ENCODE data around the gene ANKUB1.
"Not testable (repeated sequence)": the region's sequence is repeated elsewhere in the genome, so short reads cannot be mapped to it uniquely, and the experiment has no call there.

ANKUB1 gene

DNA sequence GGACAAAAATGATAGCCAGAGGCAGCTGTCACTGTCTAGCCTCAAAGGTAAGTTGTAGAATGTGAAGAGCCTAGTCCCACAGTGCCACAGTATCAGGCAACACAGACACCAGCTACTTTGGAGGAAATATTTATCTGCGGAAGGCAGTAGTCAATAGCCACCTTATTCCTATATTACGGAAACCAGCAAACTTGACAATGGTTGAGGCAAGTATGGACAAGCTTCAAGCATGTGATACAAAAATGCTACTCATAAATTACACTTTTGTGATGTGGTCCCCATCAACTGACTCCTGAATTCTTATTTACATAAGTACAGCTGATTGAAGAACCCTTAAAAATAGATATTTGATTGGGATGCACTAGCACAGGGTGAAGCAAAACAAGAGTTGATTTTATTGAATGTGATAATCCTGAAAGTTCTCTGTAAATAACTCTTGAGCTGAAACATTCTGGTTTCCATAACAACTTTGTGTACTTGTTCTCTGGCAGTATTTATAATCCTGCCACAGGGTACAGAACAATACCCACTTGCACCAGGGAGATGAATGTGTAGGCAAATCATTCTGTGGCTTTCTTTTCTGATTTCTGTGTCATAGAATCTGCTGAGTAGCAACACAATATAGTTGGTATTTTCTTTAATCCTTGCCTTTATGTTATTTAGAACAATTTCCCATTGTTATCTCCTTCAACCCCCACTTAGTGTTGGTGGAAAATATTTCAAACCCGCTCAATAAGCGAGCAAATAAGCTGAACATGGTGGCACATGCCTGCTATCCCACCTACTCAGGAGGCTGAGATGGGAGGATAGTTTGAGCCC is at the start of gene ANKUB1:
TSS of gene ANKUB1 (minus strand) at position 103 of the 819 bp plus-strand sequence. CDS start 188 bp downstream, outside the sequence.
- H3K4me3 ChIP-seq (ENCODE audit: low read depth, low read length) = no peak within 1 kb of the TSS

GRCh38 chr3:149839896-149840295 is 47.5 kb upstream of the ANKUB1 start:
- no peak overlapping the region for H3K4me3 ChIP-seq (ENCODE audit: low read depth, low read length)

- H3K4me3 ChIP-seq (ENCODE audit: low read depth, low read length) = not testable (repeated sequence)
Observed at GRCh38 chr3:149839469-149839868, 47.1 kb upstream of the ANKUB1 start.

DNA sequence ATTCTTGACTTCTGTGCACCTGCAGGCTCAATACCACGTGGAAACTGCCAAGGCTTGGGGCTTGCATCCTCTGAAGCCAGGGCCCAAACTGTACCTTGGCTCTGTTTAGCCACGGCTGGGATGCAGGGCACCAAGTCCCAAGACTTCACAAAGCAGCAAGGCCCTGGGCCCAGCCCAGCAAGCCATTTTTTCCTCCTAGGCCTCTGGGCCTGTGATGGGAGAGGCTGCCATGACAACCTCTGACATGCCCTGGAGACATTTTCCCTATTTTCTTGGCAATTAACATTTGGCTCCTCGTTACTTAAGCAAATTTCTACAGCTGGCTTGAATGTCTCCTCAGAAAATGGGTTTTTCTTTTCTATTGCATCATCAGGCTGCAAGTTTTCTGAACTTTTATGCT is 46.1 kb upstream of the ANKUB1 start:
- not testable (repeated sequence) for H3K4me3 ChIP-seq (ENCODE audit: low read depth, low read length)

- no peak overlapping the region for H3K4me3 ChIP-seq (ENCODE audit: low read depth, low read length)
Observed at GRCh38 chr3:149833241-149833640, 40.9 kb upstream of the ANKUB1 start.

DNA sequence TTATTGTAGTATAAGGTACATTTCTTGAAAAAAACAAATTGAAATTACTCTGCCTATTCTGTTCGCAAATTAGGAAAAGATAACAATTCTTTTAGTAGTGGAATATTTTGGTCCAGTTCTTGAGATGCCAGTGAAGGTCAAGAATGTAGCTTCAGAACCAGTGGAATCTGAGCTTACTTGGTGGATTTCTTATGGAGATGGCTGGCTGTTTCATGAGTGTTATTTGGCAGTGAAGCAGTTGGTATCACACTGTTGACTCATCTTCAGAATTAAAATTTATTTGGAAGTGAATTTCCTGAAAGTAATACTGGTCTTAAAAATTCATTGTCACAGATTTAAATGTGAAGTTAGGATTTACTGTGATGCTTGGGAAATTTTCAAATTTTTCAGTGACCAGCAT is 39.7 kb upstream of the ANKUB1 start:
- no peak overlapping the region for H3K4me3 ChIP-seq (ENCODE audit: low read depth, low read length)

GRCh38 chr3:149831321-149831720 is 39.0 kb upstream of the ANKUB1 start:
- H3K4me3 ChIP-seq (ENCODE audit: low read depth, low read length) = no peak overlapping the region

GRCh38 chr3:149830902-149831301 is 38.5 kb upstream of the ANKUB1 start:
- H3K4me3 ChIP-seq (ENCODE audit: low read depth, low read length) = no peak overlapping the region

- H3K4me3 ChIP-seq (ENCODE audit: low read depth, low read length) = not testable (repeated sequence)
Observed at GRCh38 chr3:149829631-149830030, 37.3 kb upstream of the ANKUB1 start.

DNA sequence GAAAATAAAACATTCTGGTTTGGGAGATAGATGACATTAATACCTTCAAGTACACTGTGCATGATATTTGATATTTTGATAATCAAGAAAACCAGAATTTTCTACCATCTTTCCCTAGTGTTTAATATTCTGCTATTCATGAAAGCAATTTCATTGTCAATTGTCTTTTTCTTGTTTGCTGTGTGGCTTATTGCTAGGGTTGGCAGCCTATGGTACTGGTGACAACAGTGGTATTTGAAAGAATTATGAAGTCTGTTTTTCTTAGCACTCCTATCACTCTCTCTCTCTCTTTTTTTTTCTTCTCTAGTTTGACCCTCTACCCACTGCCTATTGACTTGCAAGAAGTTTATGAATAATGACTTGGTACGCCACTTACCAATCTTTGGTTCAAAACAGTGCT is 36.0 kb upstream of the ANKUB1 start:
- no peak overlapping the region for H3K4me3 ChIP-seq (ENCODE audit: low read depth, low read length)

GRCh38 chr3:149826636-149827035 is 34.3 kb upstream of the ANKUB1 start:
- H3K4me3 ChIP-seq (ENCODE audit: low read depth, low read length) = no peak overlapping the region

GRCh38 chr3:149820183-149820582 is 27.8 kb upstream of the ANKUB1 start:
- H3K4me3 ChIP-seq (ENCODE audit: low read depth, low read length) = no peak overlapping the region

GRCh38 chr3:149819432-149819831 is 27.1 kb upstream of the ANKUB1 start:
- no peak overlapping the region for H3K4me3 ChIP-seq (ENCODE audit: low read depth, low read length)

DNA sequence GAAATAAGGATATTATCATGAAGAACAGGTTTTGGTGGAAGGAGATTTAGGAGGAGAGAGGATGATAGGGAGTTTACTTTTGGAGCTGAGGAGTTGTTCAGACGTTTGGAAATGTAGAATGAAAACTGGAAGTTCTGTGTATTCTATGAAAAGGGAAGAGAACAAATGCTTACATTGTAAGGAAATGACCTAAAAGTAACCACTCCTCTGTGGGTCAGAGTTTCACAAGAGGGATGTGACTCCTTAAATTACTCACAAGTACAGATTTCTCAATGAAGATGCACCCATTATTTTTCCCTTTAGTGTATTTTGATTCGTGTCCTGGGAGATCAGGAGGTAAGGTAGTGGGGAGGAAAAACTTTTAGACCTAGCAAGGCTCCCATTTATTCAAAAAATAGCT is 24.6 kb upstream of the ANKUB1 start:
- no peak overlapping the region for H3K4me3 ChIP-seq (ENCODE audit: low read depth, low read length)

DNA sequence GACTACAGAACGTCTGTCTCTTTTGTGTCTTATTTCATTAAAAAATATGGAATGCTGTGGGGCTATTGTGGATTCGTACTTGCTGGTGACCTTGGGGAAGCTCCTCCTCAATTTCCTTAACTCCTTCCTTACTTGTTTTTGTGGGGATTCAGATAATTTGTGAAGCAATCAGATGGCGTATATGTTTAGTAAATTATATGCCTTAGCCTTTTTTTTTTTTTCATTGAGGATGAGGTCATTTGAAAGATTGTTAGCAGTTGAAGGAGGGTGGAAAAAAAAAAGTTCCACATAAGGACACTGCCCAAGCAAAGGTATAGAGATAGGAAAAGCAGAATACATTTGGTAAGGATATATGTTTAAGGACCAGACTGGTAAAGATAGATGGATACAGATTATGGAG is 24.0 kb upstream of the ANKUB1 start:
- no peak overlapping the region for H3K4me3 ChIP-seq (ENCODE audit: low read depth, low read length)

GRCh38 chr3:149815728-149816127 is 23.4 kb upstream of the ANKUB1 start:
- no peak overlapping the region for H3K4me3 ChIP-seq (ENCODE audit: low read depth, low read length)

GRCh38 chr3:149815321-149815720 is 23.0 kb upstream of the ANKUB1 start:
- H3K4me3 ChIP-seq (ENCODE audit: low read depth, low read length) = no peak overlapping the region

DNA sequence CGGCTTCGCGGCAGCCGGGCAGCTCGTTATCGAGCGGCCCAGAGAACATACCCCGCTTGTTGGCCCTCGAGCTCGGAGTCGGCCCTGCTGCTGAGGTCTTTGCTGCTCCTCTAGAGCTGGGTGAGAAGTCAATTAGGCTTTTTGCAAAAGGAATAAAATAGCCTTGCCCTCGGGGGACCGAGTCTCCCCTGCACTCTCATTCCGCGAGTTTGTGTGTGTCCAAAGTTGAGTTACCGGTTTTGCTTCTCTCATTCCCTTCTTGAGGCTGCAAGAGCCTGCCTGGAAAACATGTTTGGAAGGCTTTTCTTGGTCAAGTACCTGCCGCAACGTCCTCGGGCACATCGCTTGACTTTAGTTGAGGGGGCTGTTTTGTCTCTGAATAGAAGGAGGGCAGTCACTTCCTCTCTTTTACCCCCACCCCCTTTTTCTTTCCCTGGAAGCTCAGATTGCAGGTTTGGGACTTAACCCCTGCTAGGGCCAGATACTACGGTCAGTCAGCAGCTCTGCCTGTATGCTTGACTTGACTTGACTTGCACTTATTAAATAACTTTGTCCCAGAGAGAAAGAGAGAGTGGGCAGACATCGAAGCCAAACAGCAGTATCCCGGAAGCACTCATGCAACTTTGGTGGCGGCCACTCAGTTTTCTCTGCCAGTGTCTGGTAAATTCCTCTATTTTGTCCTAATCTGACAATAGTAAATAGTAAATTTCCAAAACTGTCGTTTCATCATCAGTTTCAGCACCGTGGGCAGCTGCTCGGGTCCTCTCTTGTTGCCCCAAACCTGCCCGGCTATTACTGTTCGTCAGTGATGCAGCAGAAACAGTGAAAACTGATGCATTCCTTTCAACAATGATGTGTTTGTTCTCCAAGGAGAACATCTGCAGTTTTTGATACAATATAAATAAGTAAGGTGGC is 21.3 kb upstream of the ANKUB1 start:
- H3K4me3 ChIP-seq (ENCODE audit: low read depth, low read length) = peak overlapping the region; percentile 77

DNA sequence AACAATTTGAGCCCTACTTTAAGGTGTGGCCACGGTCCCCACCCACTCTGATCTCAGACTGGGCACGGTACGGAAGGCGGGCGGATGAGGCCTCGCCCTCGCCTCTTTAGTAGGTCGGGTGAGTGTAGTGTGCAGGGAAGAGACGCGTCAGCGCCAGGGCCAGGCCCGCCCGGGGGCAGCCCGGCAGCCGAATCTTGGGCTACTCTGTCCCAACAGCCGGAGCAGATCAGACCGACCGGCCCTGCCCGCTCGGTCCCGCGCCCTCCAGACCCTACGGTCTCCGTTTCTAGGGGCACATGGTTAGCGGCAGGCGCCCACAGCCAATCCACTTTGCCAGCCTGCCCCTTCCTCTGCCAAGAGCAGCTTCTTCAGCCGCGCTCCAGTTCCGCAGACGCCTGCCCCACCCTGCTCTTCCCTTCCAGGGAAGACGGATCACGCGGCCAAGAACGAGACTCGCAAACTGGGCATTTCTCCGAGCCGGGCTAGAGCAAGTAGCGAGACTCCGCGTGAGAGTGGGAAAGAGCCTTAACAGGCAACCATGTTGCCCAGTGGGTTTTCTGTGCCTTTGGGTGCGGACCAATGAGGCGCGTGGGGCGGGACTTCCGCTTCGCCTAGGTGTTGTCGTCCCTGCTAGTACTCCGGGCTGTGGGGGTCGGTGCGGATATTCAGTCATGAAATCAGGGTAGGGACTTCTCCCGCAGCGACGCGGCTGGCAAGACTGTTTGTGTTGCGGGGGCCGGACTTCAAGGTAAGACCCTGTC is 20.4 kb upstream of the ANKUB1 start, which contains the start of gene RNF13:
TSS of gene RNF13 (plus strand) at position 610 of the 761 bp plus-strand sequence. CDS start 32,812 bp downstream, outside the sequence.
- peak within 1 kb of the TSS; percentile 77 for H3K4me3 ChIP-seq (ENCODE audit: low read depth, low read length)

DNA sequence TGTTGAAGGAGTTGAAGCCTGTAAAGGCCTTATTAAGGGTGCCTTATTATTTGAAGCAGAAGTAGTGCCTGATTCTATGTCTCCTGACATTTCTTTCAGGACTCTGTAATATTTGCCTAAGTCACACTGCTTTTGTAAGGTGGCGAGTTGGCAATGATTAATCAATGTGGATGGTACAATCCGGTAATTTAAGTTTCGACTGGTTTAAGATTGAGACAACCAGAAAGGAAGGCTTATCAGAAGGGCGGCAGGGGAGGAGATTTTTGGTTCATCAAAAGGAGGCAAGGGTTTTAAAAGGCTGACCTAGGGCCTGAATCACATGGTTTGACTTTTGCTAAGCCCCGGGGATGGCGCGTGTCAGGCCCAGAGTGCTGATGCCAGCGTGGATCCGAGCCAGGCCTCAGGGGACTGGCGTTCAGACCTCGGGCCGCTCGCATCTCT is 19.8 kb upstream of the ANKUB1 start:
- H3K4me3 ChIP-seq (ENCODE audit: low read depth, low read length) = peak overlapping the region; percentile 77

GRCh38 chr3:149810846-149811245 is 18.5 kb upstream of the ANKUB1 start:
- H3K4me3 ChIP-seq (ENCODE audit: low read depth, low read length) = no peak overlapping the region

Measured in iPS-11a (cell line).